MCF 10A (cell line): ENCODE data around the gene SESTD1. TPM values are rescaled to one million over a fixed set of nuclear protein-coding genes. Genes with fewer than 3 reads are reported as not detected.
A peak's percentile ranks its signal among the peaks of the same experiment; 100 is the strongest.
"Not testable (repeated sequence)": the region's sequence is repeated elsewhere in the genome, so short reads cannot be mapped to it uniquely, and the experiment has no call there.

ENCODE experiments used
- BruUV-seq: library from RNA; stranded (reverse); fragments of 400-500 nt; replicated peaks from 2 replicates; lab custom pipeline; 2021; lab: Mats Ljungman, UMichigan
- CTCF ChIA-PET: fragments of 300-600 bp; sonication (Branson Sonifier 250); formaldehyde crosslinking; extraction: SDS; loops from one replicate; lab custom pipeline; 2021; ENCODE audit warnings: antibody characterized with exemption, inconsistent platforms; lab: Yijun Ruan, JAX
- POLR2A ChIA-PET: fragments of 300-600, 350-650 bp; sonication (Branson Sonifier 250); formaldehyde crosslinking; extraction: SDS; loops from one replicate; lab custom pipeline; 2020; ENCODE audit warnings: antibody characterized with exemption, inconsistent platforms; lab: Yijun Ruan, JAX
- DNase-seq: peaks from one replicate; pipeline ENCODE4 v3.0.0-alpha.2; 2018; ENCODE audit not compliant: unreplicated experiment
- H3K27ac Mint-ChIP-seq: one replicate; pipeline ENCODE4 v1.8.0; 2022; ENCODE audit warnings: mild to moderate bottlenecking, low read depth, mixed read lengths; ENCODE audit not compliant: unreplicated experiment
- H3K27me3 Mint-ChIP-seq: one replicate; pipeline ENCODE4 v1.8.0; 2022; ENCODE audit warnings: mixed read lengths; ENCODE audit not compliant: insufficient read depth, unreplicated experiment
- H3K36me3 Mint-ChIP-seq: one replicate; pipeline ENCODE4 v1.8.0; 2022; ENCODE audit warnings: mild to moderate bottlenecking, moderate library complexity, mixed read lengths; ENCODE audit not compliant: insufficient read depth, unreplicated experiment
- H3K4me1 Mint-ChIP-seq: one replicate; pipeline ENCODE4 v1.8.0; 2022; ENCODE audit warnings: mixed read lengths; ENCODE audit not compliant: insufficient read depth, unreplicated experiment
- H3K4me3 Mint-ChIP-seq: one replicate; pipeline ENCODE4 v1.8.0; 2022; ENCODE audit warnings: mild to moderate bottlenecking, moderate library complexity, mixed read lengths; ENCODE audit not compliant: unreplicated experiment
- H3K9me3 Mint-ChIP-seq: one replicate; pipeline ENCODE4 v1.8.0; 2022; ENCODE audit warnings: mixed read lengths; ENCODE audit not compliant: unreplicated experiment
- CTCF ChIP-seq: fragments of 200-600 bp; IDR thresholded peaks from one replicate; pipeline ENCODE4 v1.8.0; 2022; ENCODE audit warnings: antibody characterized with exemption, mild to moderate bottlenecking; ENCODE audit not compliant: unreplicated experiment
- intact Hi-C: fragments of 100-400 bp; cut with micrococcal nuclease; formaldehyde crosslinking; loops from 2 replicates; pipeline ENCODE4 v1.14.1; 2022
- total RNA-seq: library from RNA; stranded (reverse); gene quantifications from 2 replicates; pipeline ENCODE4 v1.2.3, GENCODE V29; 2022

Gene SESTD1
- total RNA-seq, 1 experiment from 2014 or later, result 43.0 TPM

GRCh38 chr2:179248024-179248348 lies 16.6 kb downstream of the SESTD1 start:
- H3K27ac Mint-ChIP-seq, result peak overlapping the region; percentile 53
- no TSS peak for BruUV-seq
- POLR2A ChIA-PET, result interaction anchor here (1.1 to 1.8 kb wide), 2 partner anchors 15 to 25 kb away, joined by 8 read pairs; no protein-coding TSS in a partner anchor
- peak overlapping the region; percentile 59 for H3K4me3 Mint-ChIP-seq
- TF ChIP-seq CTCF, result no peak
- no peaks in the 10 kb centered on the region for H3K36me3 Mint-ChIP-seq
- no peak for DNase-seq
- intact Hi-C loops, result no loop called here
- peaks cover 18% of the 10 kb centered on the region for H3K4me1 Mint-ChIP-seq
- CTCF ChIA-PET, result interaction anchor here (0.6 to 2.5 kb wide), 5 partner anchors 8 to 163 kb away, joined by 3 to 11 read pairs (median 4); no protein-coding TSS in a partner anchor
- no peaks in the 10 kb centered on the region for H3K27me3 Mint-ChIP-seq
- H3K9me3 Mint-ChIP-seq, result no peaks in the 10 kb centered on the region

GRCh38 chr2:179247318-179248023 lies 17.2 kb downstream of the SESTD1 start:
- POLR2A ChIA-PET, result interaction anchor here (1.1 to 1.8 kb wide), 2 partner anchors 15 to 25 kb away, joined by 8 read pairs; no protein-coding TSS in a partner anchor
- no TSS peak for BruUV-seq
- intact Hi-C loops, result no loop called here

GRCh38 chr2:179245843-179246242 lies 18.8 kb downstream of the SESTD1 start:
- CTCF ChIA-PET, result interaction anchor here (0.8 to 1.1 kb wide), 2 partner anchors 8 to 9 kb away, joined by 3 to 5 read pairs; no protein-coding TSS in a partner anchor
- intact Hi-C loops, H3K4me3 Mint-ChIP-seq, H3K36me3 Mint-ChIP-seq, H3K27ac Mint-ChIP-seq, DNase-seq, H3K27me3 Mint-ChIP-seq, H3K9me3 Mint-ChIP-seq, BruUV-seq: not testable (repeated sequence)
- POLR2A ChIA-PET, result interaction anchor here (1.7 kb wide), 1 partner anchor 9 kb away, joined by 4 read pairs; no protein-coding TSS in a partner anchor
- peaks cover 17% of the 10 kb centered on the region for H3K4me1 Mint-ChIP-seq

More at GRCh38 chr2:179247318-179248023, 17.2 kb downstream of the SESTD1 start:
- H3K36me3 Mint-ChIP-seq, result no peaks in the 10 kb centered on the region
- no peak for TF ChIP-seq CTCF
- H3K4me1 Mint-ChIP-seq, result peaks cover 16% of the 10 kb centered on the region
- no peaks in the 10 kb centered on the region for H3K27me3 Mint-ChIP-seq
- H3K4me3 Mint-ChIP-seq, result peak overlapping the region; percentile 59
- no peaks in the 10 kb centered on the region for H3K9me3 Mint-ChIP-seq
- no peak for DNase-seq
- CTCF ChIA-PET, result interaction anchor here (0.6 to 2.5 kb wide), 4 partner anchors 8 to 163 kb away, joined by 3 to 11 read pairs (median 4); no protein-coding TSS in a partner anchor
- peak overlapping the region; percentile 53 for H3K27ac Mint-ChIP-seq

- intact Hi-C loops, result no loop called here
- peaks cover 6% of the 10 kb centered on the region for H3K9me3 Mint-ChIP-seq
- no peak overlapping the region for H3K27ac Mint-ChIP-seq
- BruUV-seq, result no TSS peak
- H3K4me3 Mint-ChIP-seq, result no peak overlapping the region
- peaks cover 37% of the 10 kb centered on the region for H3K4me1 Mint-ChIP-seq
- H3K36me3 Mint-ChIP-seq, result no peaks in the 10 kb centered on the region
- POLR2A ChIA-PET, result interaction anchor here (1.1 to 1.2 kb wide), 2 partner anchors 9 to 15 kb away, joined by 5 read pairs; no protein-coding TSS in a partner anchor
- no peak for TF ChIP-seq CTCF
- CTCF ChIA-PET, result interaction anchor here (0.8 kb wide), 1 partner anchor 18 kb away, joined by 3 read pairs; no protein-coding TSS in a partner anchor
- no peak for DNase-seq
- no peaks in the 10 kb centered on the region for H3K27me3 Mint-ChIP-seq
Observed at GRCh38 chr2:179243046-179243445, 21.6 kb downstream of the SESTD1 start.
